HCT116 (cell line): ENCODE data around the gene CHML.

Source experiments
- EZH2phosphoT487 ChIP-seq: fragments of 200-600 bp; IDR thresholded peaks from 2 replicates; pipeline ENCODE4 v1.6.1; 2018; ENCODE audit warnings: antibody characterized with exemption, borderline replicate concordance
- POLR2A ChIP-seq: IDR thresholded peaks from 2 replicates; pipeline ENCODE4 v1.7.0; 2011; ENCODE audit warnings: borderline replicate concordance; ENCODE audit not compliant: insufficient read depth, insufficient read length; ENCODE audit errors: extremely low read depth
- POLR2AphosphoS5 ChIP-seq: IDR thresholded peaks from 2 replicates; pipeline ENCODE4 v1.6.1; 2011; ENCODE audit warnings: mild to moderate bottlenecking, low read depth, low read length, moderate library complexity
- TF ChIP-seq, protein P1 (sequence below), 3 experiments: fragments of 200-600 bp in 1 of 3; sonication (generic) in 1 of 3; IDR thresholded peaks in 2 of 3; conservative IDR thresholded peaks in 1 of 3; 2 replicates each; pipeline ENCODE4 v1.5.1; 2012 to 2017; ENCODE audit warnings: low read depth in 2 of 3, low read length in 2 of 3, antibody characterized with exemption in 1 of 3, borderline replicate concordance in 1 of 3, control low read depth in 1 of 3, mild to moderate bottlenecking in 1 of 3, mixed read lengths in 1 of 3, mixed run types in 1 of 3, moderate library complexity in 1 of 3; ENCODE audit not compliant: insufficient read depth in 1 of 3

DNA sequence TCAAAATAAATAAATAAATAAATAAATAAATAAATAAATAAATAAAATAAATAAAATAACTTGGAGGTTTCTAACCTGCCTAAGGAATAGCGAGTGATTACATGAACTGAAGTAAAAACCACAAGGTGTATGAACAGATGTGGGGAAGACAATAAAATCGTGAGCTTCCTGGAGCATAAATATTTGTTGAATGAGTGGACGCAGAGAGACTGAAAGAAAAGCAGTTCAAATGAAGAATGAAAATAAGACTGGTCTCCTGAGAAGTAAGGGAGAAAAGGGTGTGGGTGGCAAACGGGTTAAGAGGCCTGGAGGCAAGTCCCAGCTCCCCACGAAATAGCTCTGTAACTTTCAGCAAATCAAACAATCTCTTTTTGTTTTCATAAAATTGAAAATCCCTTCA, 33.6 kb downstream of the CHML start:
- TF ChIP-seq, protein P1, sequence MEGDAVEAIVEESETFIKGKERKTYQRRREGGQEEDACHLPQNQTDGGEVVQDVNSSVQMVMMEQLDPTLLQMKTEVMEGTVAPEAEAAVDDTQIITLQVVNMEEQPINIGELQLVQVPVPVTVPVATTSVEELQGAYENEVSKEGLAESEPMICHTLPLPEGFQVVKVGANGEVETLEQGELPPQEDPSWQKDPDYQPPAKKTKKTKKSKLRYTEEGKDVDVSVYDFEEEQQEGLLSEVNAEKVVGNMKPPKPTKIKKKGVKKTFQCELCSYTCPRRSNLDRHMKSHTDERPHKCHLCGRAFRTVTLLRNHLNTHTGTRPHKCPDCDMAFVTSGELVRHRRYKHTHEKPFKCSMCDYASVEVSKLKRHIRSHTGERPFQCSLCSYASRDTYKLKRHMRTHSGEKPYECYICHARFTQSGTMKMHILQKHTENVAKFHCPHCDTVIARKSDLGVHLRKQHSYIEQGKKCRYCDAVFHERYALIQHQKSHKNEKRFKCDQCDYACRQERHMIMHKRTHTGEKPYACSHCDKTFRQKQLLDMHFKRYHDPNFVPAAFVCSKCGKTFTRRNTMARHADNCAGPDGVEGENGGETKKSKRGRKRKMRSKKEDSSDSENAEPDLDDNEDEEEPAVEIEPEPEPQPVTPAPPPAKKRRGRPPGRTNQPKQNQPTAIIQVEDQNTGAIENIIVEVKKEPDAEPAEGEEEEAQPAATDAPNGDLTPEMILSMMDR (IDR thresholded peaks at IDR 0.05 in 2 of 3, conservative IDR thresholded peaks at IDR 0.05 in 1 of 3; ENCODE audit: borderline replicate concordance in 1 of 3, insufficient read depth in 1 of 3, low read depth in 2 of 3, low read length in 2 of 3) = no peak
- TF ChIP-seq POLR2A (no peak), POLR2AphosphoS5 (no peak), EZH2phosphoT487 (no peak)
